ENCODE results near the gene FAM43A. TPM values are rescaled to one million over a fixed set of nuclear protein-coding genes. Genes with fewer than 3 reads are reported as not detected.

The FAM43A gene
- total RNA-seq, 1 donor from 2014 or later: 0.29 TPM

DNA sequence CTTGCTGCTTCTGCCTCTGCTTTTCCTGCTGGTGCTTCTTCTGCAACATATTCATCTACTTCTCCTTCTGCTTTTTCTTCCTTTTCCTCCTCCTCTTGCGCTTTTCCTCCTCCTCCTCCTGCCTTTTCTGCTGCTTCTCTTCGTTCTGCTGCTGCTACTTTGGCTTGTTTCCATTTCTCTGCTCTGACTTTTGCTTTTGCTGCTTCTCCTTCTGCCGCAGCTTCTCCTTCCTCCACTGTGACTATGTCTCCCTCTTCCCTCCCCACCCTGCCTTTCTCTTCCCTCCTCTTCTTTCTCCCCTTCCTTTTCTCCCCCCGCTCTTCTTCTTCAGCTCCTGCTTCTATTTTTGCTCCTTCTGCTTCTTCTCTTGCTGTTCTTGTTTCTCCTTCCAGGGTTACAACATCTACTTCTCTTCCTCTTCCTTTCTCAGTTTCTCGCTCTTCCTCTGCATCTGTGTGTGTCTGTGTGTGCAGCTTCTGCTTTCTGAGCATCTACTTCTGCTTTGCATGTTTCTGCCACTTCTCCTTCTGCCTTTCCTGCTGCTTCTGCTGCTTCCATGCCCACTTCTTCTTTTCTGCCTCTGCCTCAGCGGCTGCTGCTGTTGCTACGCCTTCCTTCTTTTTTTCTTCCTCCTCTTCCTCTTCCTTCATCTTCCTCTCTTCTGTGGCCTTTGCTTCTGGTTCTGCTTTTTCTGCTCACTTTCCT is 51.4 kb downstream of the FAM43A start:
- H3K4me3 ChIP-seq (ENCODE audit: low read depth, low read length): no peak overlapping the region
- TF ChIP-seq CTCF (conservative IDR thresholded peaks at IDR 0.05; ENCODE audit: low read depth, low read length): no peak
- DNase-seq (ENCODE audit: low read depth): no peak

Other genes starting within 250 kb of the FAM43A start
- 88.1 and 102 TPM in 2 replicates for gene ATP13A3, start 198.9 kb upstream of the FAM43A start, total RNA-seq
- 11.2 and 16.0 TPM in 2 replicates for gene TMEM44, start 52.5 kb upstream of the FAM43A start, total RNA-seq
- 29.1 and 29.7 TPM in 2 replicates for gene LSG1, start 13.7 kb upstream of the FAM43A start, total RNA-seq